ENCODE results near the gene ALG1. TPM values are rescaled to one million over a fixed set of nuclear protein-coding genes. Genes with fewer than 3 reads are reported as not detected.

The ALG1 gene
- total and polyA plus RNA-seq, 10 of the 15 experiments (the other 5 are each of a cell fraction or from before 2014, with no cell fraction given): 1.5 to 43.2 (median 23.8) TPM

DNA sequence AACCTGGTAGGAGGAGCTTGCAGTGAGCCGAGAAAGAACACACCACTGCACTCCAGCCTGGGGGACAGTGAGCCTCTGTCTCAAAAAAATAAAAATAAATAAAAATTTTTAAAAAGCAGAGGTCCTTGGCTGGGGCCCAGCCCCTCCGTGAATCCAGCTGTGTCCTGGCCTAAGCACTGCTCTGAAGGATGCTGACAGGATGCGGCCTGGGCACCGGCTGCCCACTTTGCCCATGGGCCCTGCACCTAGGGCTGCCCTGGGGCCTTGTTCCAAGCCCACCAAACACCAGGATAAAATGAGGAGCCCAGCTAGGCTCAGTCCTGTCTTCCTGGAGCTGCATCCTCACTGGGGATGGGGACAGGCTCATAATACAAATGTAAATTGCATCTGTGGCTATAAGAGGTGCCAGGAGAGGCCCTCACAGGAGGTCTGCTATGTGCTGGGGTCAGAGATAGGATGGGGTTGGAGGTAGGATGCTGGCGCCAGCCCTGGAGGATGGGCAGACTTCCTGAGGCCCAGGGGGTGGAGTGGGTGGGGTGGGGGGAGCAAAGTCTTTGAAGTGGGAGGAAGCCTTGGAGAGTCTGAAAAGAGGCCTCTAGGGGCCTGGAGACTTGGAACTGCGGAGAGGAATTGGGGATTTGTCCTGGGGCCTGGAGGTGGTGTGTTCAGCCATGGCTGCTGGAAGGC, 12.1 kb upstream of the ALG1 start:
- Histone ChIP-seq H3K27me3 (replicated peaks in 1 of 2; ENCODE audit: control insufficient read depth in 2 of 2, insufficient read depth in 2 of 2, low read length in 1 of 2) (no peaks in the 10 kb centered on the region; a peak in 1 of 4 replicates), H3K36me3 (ENCODE audit: control insufficient read depth in 2 of 2, insufficient read depth in 2 of 2, low read length in 1 of 2) (no peaks in the 10 kb centered on the region), H3K27ac (ENCODE audit: control insufficient read depth, insufficient read depth) (no peak overlapping the region), H3K4me3 (no peak overlapping the region), H4K20me1 (ENCODE audit: control insufficient read depth, insufficient read depth) (no peaks in the 10 kb centered on the region), H3K9ac (ENCODE audit: control insufficient read depth, insufficient read depth, low read length) (no peak overlapping the region), H2AFZ (ENCODE audit: control insufficient read depth, low read depth, low read length) (no peak overlapping the region), H3K79me2 (ENCODE audit: control insufficient read depth, insufficient read depth, low read length) (no peaks in the 10 kb centered on the region), H3K4me1 (ENCODE audit: control insufficient read depth, insufficient read depth, low read length) (peaks cover 12% of the 10 kb centered on the region), H3K4me2 (ENCODE audit: control insufficient read depth, insufficient read depth) (no peak overlapping the region), H3K9me3 (replicated peaks; ENCODE audit: control insufficient read depth, insufficient read depth, low read length) (no peaks in the 10 kb centered on the region)
- WGBS (ENCODE audit: insufficient coverage, insufficient replicate concordance, low lambda C conversion rate, missing lambda C conversion rate): 58% methylated on average over 6 of the region's 6 CpGs
- SMC1A ChIA-PET (ENCODE audit: uncharacterized antibody, unreplicated experiment): no interaction called here
- intact Hi-C loops (cut with micrococcal nuclease; ENCODE audit: unreplicated experiment) (loop anchor here (10.0 kb wide), 1 partner anchor 85 kb away; no protein-coding TSS in a partner anchor), in situ Hi-C loops (cut with MboI) (no loop called here)
- TF ChIP-seq ZNF217 (IDR thresholded peaks at IDR 0.05): no peak
- TF ChIP-seq KLF5 (IDR thresholded peaks at IDR 0.05; ENCODE audit: partially characterized antibody): no peak
- TF ChIP-seq, protein P1, sequence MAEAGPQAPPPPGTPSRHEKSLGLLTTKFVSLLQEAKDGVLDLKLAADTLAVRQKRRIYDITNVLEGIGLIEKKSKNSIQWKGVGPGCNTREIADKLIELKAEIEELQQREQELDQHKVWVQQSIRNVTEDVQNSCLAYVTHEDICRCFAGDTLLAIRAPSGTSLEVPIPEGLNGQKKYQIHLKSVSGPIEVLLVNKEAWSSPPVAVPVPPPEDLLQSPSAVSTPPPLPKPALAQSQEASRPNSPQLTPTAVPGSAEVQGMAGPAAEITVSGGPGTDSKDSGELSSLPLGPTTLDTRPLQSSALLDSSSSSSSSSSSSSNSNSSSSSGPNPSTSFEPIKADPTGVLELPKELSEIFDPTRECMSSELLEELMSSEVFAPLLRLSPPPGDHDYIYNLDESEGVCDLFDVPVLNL (IDR thresholded peaks at IDR 0.05; ENCODE audit: low read depth, low read length): no peak
- no peak for TF ChIP-seq HDAC2 (IDR thresholded peaks at IDR 0.05)
- no peak for TF ChIP-seq ASH2L (IDR thresholded peaks at IDR 0.05; ENCODE audit: borderline replicate concordance, low read depth)
- no peak for TF ChIP-seq ZNF687 (IDR thresholded peaks at IDR 0.05)
- TF ChIP-seq, protein P2, sequence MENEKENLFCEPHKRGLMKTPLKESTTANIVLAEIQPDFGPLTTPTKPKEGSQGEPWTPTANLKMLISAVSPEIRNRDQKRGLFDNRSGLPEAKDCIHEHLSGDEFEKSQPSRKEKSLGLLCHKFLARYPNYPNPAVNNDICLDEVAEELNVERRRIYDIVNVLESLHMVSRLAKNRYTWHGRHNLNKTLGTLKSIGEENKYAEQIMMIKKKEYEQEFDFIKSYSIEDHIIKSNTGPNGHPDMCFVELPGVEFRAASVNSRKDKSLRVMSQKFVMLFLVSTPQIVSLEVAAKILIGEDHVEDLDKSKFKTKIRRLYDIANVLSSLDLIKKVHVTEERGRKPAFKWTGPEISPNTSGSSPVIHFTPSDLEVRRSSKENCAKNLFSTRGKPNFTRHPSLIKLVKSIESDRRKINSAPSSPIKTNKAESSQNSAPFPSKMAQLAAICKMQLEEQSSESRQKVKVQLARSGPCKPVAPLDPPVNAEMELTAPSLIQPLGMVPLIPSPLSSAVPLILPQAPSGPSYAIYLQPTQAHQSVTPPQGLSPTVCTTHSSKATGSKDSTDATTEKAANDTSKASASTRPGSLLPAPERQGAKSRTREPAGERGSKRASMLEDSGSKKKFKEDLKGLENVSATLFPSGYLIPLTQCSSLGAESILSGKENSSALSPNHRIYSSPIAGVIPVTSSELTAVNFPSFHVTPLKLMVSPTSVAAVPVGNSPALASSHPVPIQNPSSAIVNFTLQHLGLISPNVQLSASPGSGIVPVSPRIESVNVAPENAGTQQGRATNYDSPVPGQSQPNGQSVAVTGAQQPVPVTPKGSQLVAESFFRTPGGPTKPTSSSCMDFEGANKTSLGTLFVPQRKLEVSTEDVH (IDR thresholded peaks at IDR 0.05; ENCODE audit: low read depth, partially characterized antibody): no peak
- TF ChIP-seq STAT3 (IDR thresholded peaks at IDR 0.05; ENCODE audit: low read depth, low read length): no peak
- no peak for TF ChIP-seq ZBTB40 (IDR thresholded peaks at IDR 0.05; ENCODE audit: borderline replicate concordance)
- DNase-seq (ENCODE audit: low read depth, low spot score): no peak
- RAD21 ChIA-PET (ENCODE audit: unreplicated experiment): no interaction called here
- CTCF ChIA-PET: no interaction called here
- FAIRE-seq: no peak
- no peak for ATAC-seq
- POLR2A ChIA-PET: no interaction called here
- BruUV-seq (replicated peaks): no TSS peak

Data from GM12878 (cell line).